HG03196 (cell line): ENCODE measurements around the gene METTL3.
A peak's percentile ranks its signal among the peaks of the same experiment; 100 is the strongest.

Source experiments
- ATAC-seq: cut with Tn5 transposase; IDR thresholded peaks from one replicate; pipeline ENCODE4 v1.9.1; 2021; ENCODE audit not compliant: unreplicated experiment

METTL3 gene

GRCh38 chr14:21476925-21477681 lies 34.0 kb downstream of the METTL3 start, which contains the start of the genes RAB2B and TOX4:
RAB2B (minus strand) TSS chr14:21476959; CDS start chr14:21476872, 87 bp downstream.
TOX4 (plus strand) TSS chr14:21477195; CDS start chr14:21477279, 84 bp downstream.
- ATAC-seq = peak; percentile 99

DNA sequence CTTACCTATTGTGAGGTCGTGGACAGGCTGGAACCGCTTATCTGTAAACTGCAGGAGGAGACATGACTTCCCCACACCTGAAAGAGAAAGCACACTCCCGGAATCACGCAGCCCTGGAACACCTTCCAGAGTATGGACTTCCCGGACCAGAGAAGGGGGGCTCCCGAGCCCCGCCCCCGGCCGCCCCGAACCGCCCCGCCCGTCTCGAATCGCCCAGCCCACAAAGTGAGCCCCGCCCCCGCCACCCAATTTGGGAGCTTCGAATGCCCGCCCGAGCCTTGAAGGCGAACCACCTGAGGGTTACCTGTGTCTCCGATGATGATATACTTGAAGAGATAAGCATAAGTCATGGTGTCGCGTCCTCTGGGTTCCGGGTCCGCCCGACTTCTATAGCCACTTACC lies 34.6 kb downstream of the METTL3 start:
- peak; percentile 40 for ATAC-seq

- no peak for ATAC-seq
Observed at GRCh38 chr14:21475767-21476522, 35.2 kb downstream of the METTL3 start.

DNA sequence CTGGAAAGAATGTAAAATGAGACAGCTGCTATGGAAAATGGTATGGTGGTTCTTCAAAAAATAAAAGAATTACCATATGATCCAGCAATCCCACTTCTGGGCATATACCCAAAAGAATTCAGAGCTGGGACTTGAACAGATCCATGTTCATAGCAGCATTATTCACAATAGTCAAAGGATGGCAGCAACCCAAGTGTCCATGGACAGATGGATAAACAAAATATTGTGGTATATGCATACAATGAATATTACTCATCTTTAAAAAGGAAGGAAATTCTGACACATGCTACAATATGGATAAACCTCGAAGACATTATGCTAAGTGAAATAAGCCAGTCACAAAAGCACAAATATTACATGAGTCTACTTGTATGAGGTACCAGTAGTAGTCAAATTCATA lies 43.5 kb downstream of the METTL3 start:
- no peak for ATAC-seq

GRCh38 chr14:21455912-21456667 lies 55.0 kb downstream of the METTL3 start, which contains the start of gene CHD8:
CHD8 (minus strand) TSS chr14:21456123; CDS start chr14:21431643, 24,480 bp downstream.
- peak; percentile 97 for ATAC-seq

GRCh38 chr14:21455592-21455911 lies 55.6 kb downstream of the METTL3 start:
- ATAC-seq = peak; percentile 24

- ATAC-seq = no peak
Observed at GRCh38 chr14:21454843-21455544, 56.1 kb downstream of the METTL3 start.

DNA sequence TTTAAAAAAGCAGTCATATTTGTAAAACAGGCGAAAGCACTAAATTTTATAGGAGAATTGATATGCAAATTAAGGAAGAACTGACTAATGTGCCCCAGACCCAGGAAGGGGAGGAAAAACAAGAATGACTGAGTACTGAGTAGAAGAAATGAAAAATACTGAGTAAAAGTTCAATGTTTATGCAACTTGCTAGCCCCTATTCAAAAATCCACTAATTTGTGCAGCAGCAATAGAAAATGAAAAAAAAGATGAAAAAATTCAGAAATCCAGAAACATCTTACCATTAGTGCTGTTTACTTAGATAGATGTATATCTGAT lies 61.3 kb downstream of the METTL3 start:
- ATAC-seq = no peak
